Skeletal muscle tissue (tissue), 4 donors: ENCODE results near the gene GRIA1. TPM values are rescaled to one million over a fixed set of nuclear protein-coding genes. Genes with fewer than 3 reads are reported as not detected.

Experiments
- H3K27ac ChIP-seq: one replicate; pipeline ENCODE4 v1.7.0; 2013; ENCODE audit warnings: mild to moderate bottlenecking, low read depth, low read length, inconsistent platforms
- H3K27me3 ChIP-seq, 3 donors: one replicate each; pipeline ENCODE4 v1.7.0; 2013; ENCODE audit warnings: low read length in 3 of 3; ENCODE audit not compliant: control insufficient read depth in 3 of 3, insufficient read depth in 3 of 3
- H3K36me3 ChIP-seq, 3 donors: one replicate each; pipeline ENCODE4 v1.7.0; 2013; ENCODE audit warnings: low read length in 3 of 3; ENCODE audit not compliant: control insufficient read depth in 3 of 3, insufficient read depth in 3 of 3
- H3K4me1 ChIP-seq, 3 donors: one replicate each; pipeline ENCODE4 v1.7.0; 2013; ENCODE audit warnings: low read length in 3 of 3, mild to moderate bottlenecking in 3 of 3; ENCODE audit not compliant: control insufficient read depth in 3 of 3, insufficient read depth in 3 of 3
- H3K4me3 ChIP-seq, 3 donors: one replicate each; pipeline ENCODE4 v1.7.0; 2013; ENCODE audit warnings: low read length in 3 of 3
- H3K9ac ChIP-seq, 3 donors: one replicate each; pipeline ENCODE4 v1.7.0; 2013; ENCODE audit warnings: low read length in 3 of 3, mild to moderate bottlenecking in 3 of 3, moderate library complexity in 2 of 3, low read depth in 1 of 3
- H3K9me3 ChIP-seq, 3 donors: one replicate each; pipeline ENCODE4 v1.7.0; 2013; ENCODE audit warnings: low read length in 3 of 3; ENCODE audit not compliant: control insufficient read depth in 3 of 3
- total RNA-seq: library from RNA; depleted of rRNA; stranded (reverse); fragments of >200 nt; gene quantifications from one replicate; pipeline ENCODE4 v1.2.3, GENCODE V29; 2014
- donor health status: Osteomylitis.

GRIA1 gene
- total RNA-seq, 1 donor from 2014 or later = 1.0 TPM

GRCh38 chr5:153630546-153630945, 140.1 kb downstream of the GRIA1 start:
- H3K36me3 ChIP-seq = no peaks in the 10 kb centered on the region
- H3K9me3 ChIP-seq = no peaks in the 10 kb centered on the region
- no peaks in the 10 kb centered on the region for H3K4me1 ChIP-seq
- no peak overlapping the region for H3K27ac ChIP-seq
- no peaks in the 10 kb centered on the region for H3K27me3 ChIP-seq
- H3K9ac ChIP-seq = no peak overlapping the region
- H3K4me3 ChIP-seq = no peak overlapping the region

- Histone ChIP-seq H3K36me3 (no peaks in the 10 kb centered on the region), H3K27me3 (no peaks in the 10 kb centered on the region), H3K4me3 (no peak overlapping the region), H3K4me1 (no peaks in the 10 kb centered on the region), H3K9ac (no peak overlapping the region), H3K27ac (no peak overlapping the region), H3K9me3 (no peaks in the 10 kb centered on the region)
Measured at GRCh38 chr5:153632748-153633290, 142.3 kb downstream of the GRIA1 start.

- Histone ChIP-seq H3K9me3 (no peaks in the 10 kb centered on the region), H3K9ac (no peak overlapping the region), H3K27ac (no peak overlapping the region), H3K4me1 (peaks cover 0 to 5% (median 2%) of the 10 kb centered on the region in 3 donors), H3K4me3 (no peak overlapping the region), H3K27me3 (no peaks in the 10 kb centered on the region), H3K36me3 (no peaks in the 10 kb centered on the region)
Measured at GRCh38 chr5:153636670-153637451, 146.4 kb downstream of the GRIA1 start.

DNA sequence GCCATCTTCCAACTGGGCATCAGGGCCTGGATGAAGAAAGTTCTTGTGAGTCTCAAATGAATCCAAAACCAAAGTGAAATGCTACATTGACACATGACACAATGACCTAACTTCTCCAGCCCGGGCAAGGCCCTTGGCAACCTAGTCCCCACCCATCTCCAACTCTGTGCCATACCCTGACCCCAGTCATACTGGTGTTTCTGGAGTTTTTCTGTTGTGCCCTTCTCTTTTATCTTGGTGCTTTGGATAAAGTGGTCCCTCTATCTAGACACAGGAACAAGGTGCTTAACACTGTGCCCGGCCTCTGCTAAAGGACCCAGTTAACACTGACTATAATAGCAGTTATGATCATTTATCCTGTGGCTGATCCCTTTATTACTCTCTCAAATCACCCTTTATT, 149.8 kb downstream of the GRIA1 start:
- H3K27ac ChIP-seq = no peak overlapping the region
- H3K4me1 ChIP-seq = peaks cover 0 to 5% (median 2%) of the 10 kb centered on the region in 3 donors
- no peaks in the 10 kb centered on the region for H3K36me3 ChIP-seq
- H3K4me3 ChIP-seq = no peak overlapping the region
- no peaks in the 10 kb centered on the region for H3K27me3 ChIP-seq
- H3K9me3 ChIP-seq = no peaks in the 10 kb centered on the region
- no peak overlapping the region for H3K9ac ChIP-seq

GRCh38 chr5:153641183-153641688, 150.8 kb downstream of the GRIA1 start:
- Histone ChIP-seq H3K27me3 (no peaks in the 10 kb centered on the region), H3K9ac (no peak overlapping the region), H3K27ac (no peak overlapping the region), H3K36me3 (no peaks in the 10 kb centered on the region), H3K9me3 (no peaks in the 10 kb centered on the region), H3K4me3 (no peak overlapping the region), H3K4me1 (peaks cover 0 to 5% (median 2%) of the 10 kb centered on the region in 3 donors)

- H3K4me3 ChIP-seq = no peak overlapping the region
- H3K9me3 ChIP-seq = no peaks in the 10 kb centered on the region
- H3K36me3 ChIP-seq = no peaks in the 10 kb centered on the region
- no peak overlapping the region for H3K9ac ChIP-seq
- no peaks in the 10 kb centered on the region for H3K27me3 ChIP-seq
- H3K27ac ChIP-seq = no peak overlapping the region
- H3K4me1 ChIP-seq = no peaks in the 10 kb centered on the region
Measured at GRCh38 chr5:153654504-153655200, 164.2 kb downstream of the GRIA1 start.

DNA sequence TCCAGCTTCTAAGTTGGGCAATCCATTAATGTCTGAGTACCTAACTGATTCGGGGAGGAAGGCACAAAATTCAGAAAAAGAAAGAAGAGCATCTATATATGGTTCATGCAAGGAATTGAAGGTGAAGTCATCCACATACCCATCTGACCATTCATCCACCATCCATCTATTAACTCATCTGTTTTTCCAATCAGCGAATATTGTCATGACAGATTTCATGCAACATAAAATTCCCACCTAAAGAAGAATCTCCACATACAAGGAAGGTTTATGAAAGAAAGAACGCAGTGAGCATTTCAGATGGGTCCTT, 164.7 kb downstream of the GRIA1 start:
- no peaks in the 10 kb centered on the region for H3K9me3 ChIP-seq
- H3K27ac ChIP-seq = no peak overlapping the region
- no peaks in the 10 kb centered on the region for H3K4me1 ChIP-seq
- H3K36me3 ChIP-seq = no peaks in the 10 kb centered on the region
- no peak overlapping the region for H3K4me3 ChIP-seq
- no peak overlapping the region for H3K9ac ChIP-seq
- no peaks in the 10 kb centered on the region for H3K27me3 ChIP-seq

GRCh38 chr5:153658149-153658548, 167.7 kb downstream of the GRIA1 start:
- Histone ChIP-seq H3K27me3 (peaks cover 0 to 3% (median 0%) of the 10 kb centered on the region in 3 donors), H3K4me3 (no peak overlapping the region), H3K9me3 (no peaks in the 10 kb centered on the region), H3K27ac (no peak overlapping the region), H3K36me3 (no peaks in the 10 kb centered on the region), H3K9ac (no peak overlapping the region), H3K4me1 (no peaks in the 10 kb centered on the region)

- Histone ChIP-seq H3K27ac (no peak overlapping the region), H3K36me3 (no peaks in the 10 kb centered on the region), H3K9me3 (no peaks in the 10 kb centered on the region), H3K9ac (no peak overlapping the region), H3K4me3 (no peak overlapping the region), H3K4me1 (no peaks in the 10 kb centered on the region), H3K27me3 (peaks cover 0 to 3% (median 0%) of the 10 kb centered on the region in 3 donors)
Measured at GRCh38 chr5:153658606-153659005, 168.1 kb downstream of the GRIA1 start.
